HepG2 (cell line): Measurements from ENCODE around the gene ANKLE1. TPM values are rescaled to one million over a fixed set of nuclear protein-coding genes. Genes with fewer than 3 reads are reported as not detected.

Source experiments
- AGO2 ChIP-seq: fragments of 200-400 bp; formaldehyde crosslinking; optimal IDR thresholded peaks from 2 replicates; pipeline ENCODE3; 2017; ENCODE audit warnings: mild to moderate bottlenecking, low read depth, low read length, moderate library complexity
- ATF7 ChIP-seq, 2 experiments: fragments of 450-650 bp in 1 of 2; sonication (generic) in 1 of 2; formaldehyde crosslinking in 1 of 2; IDR thresholded peaks; 2 replicates each; pipeline versions ENCODE4 v1.4.0 to v1.6.1; 2016 to 2020; ENCODE audit warnings: antibody characterized with exemption in 1 of 2, mild to moderate bottlenecking in 1 of 2, missing genetic modification reagents in 1 of 2
- FOXO1 ChIP-seq: sonication (generic); formaldehyde crosslinking; IDR thresholded peaks from 2 replicates; pipeline ENCODE4 v1.4.0; 2020; ENCODE audit warnings: missing genetic modification reagents
- ZFP36L1 ChIP-seq: sonication (generic); formaldehyde crosslinking; IDR thresholded peaks from 2 replicates; pipeline ENCODE4 v1.8.0; 2022; ENCODE audit warnings: mild to moderate bottlenecking, missing genetic modification reagents, moderate library complexity
- ZNF253 ChIP-seq: sonication (generic); formaldehyde crosslinking; IDR thresholded peaks from 2 replicates; pipeline ENCODE4 v1.8.0; 2022; ENCODE audit warnings: mild to moderate bottlenecking, missing genetic modification reagents, borderline replicate concordance
- ZNF343 ChIP-seq: sonication (generic); formaldehyde crosslinking; IDR thresholded peaks from 2 replicates; pipeline ENCODE4 v1.4.0; 2020; ENCODE audit warnings: mild to moderate bottlenecking, missing genetic modification reagents
- polyA plus RNA-seq, 8 experiments: library from polyadenylated mRNA; depleted of rRNA in 3 of 8; stranded (reverse) in 7 of 8; unstranded in 1 of 8; fragments of >200 nt; fragmentation: Illumina TruSeq in 4 of 8; extraction: Trizol in 4 of 8; gene quantifications; 2 replicates each; pipeline versions ENCODE4 v1.2.1 to v1.2.3, GENCODE V29; 2011 to 2016; ENCODE audit warnings: low read depth in 4 of 8, missing spikeins in 1 of 8, mixed read lengths in 1 of 8; ENCODE audit not compliant: insufficient read depth in 1 of 8
- total RNA-seq, 5 experiments: library from RNA; depleted of rRNA; stranded (reverse); fragments of >200 nt; fragmentation: Illumina TruSeq; extraction: Trizol; gene quantifications; 2 replicates each; pipeline ENCODE4 v1.2.3, GENCODE V29; 2016; ENCODE audit warnings: low read depth in 1 of 5
- TF ChIP-seq, protein P1 (sequence below): sonication (generic); formaldehyde crosslinking; IDR thresholded peaks from 2 replicates; pipeline ENCODE4 v1.4.0; 2020; ENCODE audit warnings: mild to moderate bottlenecking, missing genetic modification reagents
- TF ChIP-seq, protein P2 (sequence below): sonication (generic); formaldehyde crosslinking; IDR thresholded peaks from 2 replicates; pipeline ENCODE4 v1.5.1; 2020; ENCODE audit warnings: mild to moderate bottlenecking, missing genetic modification reagents, moderate library complexity
- TF ChIP-seq, protein P3 (sequence below): sonication (generic); formaldehyde crosslinking; IDR thresholded peaks from 2 replicates; pipeline ENCODE4 v1.4.0; 2020; ENCODE audit warnings: missing genetic modification reagents
- TF ChIP-seq, protein P4 (sequence below): sonication (generic); formaldehyde crosslinking; IDR thresholded peaks from 2 replicates; pipeline ENCODE4 v1.9.0; 2021; ENCODE audit warnings: missing genetic modification reagents, borderline replicate concordance

The ANKLE1 gene
- total and polyA plus RNA-seq, 2 of the 13 experiments (the other 11 are each of a cell fraction or from before 2014, with no cell fraction given): 0.69 to 1.5 TPM

DNA sequence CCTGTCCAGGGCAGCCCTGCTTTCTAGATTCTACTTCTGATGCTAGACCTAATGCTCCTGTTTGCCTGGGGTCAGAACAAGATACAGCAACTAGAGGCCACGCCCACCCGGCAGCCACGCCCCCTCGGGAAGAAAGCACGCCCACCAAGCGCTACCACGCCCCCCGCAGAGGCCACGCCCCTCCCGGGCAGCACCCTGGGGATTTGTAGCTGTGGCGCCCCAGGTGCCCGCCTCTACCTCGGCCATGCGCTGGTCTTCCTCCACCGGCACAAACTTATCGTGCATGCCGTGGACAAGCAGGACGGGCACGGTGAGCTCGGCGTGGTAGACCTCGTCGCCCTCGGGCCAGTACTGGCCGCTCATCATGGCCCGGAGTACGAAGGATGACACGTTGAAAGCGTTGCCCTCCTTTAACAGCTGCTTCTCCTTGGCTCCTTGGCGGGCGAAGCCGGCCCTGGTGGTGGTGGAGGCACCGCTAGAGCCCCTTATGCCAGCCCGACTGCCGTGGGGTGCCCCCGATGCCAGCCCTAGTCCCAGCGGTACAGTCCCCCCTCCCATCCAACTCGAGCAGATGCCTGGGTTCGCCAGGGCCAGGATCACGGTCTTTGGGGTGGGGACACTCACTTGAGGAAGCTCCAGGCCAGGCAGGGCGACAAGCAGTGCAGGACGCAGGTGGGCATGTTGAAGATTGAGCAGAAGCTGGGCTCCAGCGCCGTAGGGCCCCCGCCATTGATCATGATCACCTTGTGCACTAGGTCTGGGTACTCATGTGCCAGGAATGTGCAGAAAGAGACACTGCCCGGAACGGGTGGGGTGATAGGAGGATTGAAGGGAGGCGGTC, 12.6 kb downstream of the ANKLE1 start (continued):
- TF ChIP-seq, protein P1, sequence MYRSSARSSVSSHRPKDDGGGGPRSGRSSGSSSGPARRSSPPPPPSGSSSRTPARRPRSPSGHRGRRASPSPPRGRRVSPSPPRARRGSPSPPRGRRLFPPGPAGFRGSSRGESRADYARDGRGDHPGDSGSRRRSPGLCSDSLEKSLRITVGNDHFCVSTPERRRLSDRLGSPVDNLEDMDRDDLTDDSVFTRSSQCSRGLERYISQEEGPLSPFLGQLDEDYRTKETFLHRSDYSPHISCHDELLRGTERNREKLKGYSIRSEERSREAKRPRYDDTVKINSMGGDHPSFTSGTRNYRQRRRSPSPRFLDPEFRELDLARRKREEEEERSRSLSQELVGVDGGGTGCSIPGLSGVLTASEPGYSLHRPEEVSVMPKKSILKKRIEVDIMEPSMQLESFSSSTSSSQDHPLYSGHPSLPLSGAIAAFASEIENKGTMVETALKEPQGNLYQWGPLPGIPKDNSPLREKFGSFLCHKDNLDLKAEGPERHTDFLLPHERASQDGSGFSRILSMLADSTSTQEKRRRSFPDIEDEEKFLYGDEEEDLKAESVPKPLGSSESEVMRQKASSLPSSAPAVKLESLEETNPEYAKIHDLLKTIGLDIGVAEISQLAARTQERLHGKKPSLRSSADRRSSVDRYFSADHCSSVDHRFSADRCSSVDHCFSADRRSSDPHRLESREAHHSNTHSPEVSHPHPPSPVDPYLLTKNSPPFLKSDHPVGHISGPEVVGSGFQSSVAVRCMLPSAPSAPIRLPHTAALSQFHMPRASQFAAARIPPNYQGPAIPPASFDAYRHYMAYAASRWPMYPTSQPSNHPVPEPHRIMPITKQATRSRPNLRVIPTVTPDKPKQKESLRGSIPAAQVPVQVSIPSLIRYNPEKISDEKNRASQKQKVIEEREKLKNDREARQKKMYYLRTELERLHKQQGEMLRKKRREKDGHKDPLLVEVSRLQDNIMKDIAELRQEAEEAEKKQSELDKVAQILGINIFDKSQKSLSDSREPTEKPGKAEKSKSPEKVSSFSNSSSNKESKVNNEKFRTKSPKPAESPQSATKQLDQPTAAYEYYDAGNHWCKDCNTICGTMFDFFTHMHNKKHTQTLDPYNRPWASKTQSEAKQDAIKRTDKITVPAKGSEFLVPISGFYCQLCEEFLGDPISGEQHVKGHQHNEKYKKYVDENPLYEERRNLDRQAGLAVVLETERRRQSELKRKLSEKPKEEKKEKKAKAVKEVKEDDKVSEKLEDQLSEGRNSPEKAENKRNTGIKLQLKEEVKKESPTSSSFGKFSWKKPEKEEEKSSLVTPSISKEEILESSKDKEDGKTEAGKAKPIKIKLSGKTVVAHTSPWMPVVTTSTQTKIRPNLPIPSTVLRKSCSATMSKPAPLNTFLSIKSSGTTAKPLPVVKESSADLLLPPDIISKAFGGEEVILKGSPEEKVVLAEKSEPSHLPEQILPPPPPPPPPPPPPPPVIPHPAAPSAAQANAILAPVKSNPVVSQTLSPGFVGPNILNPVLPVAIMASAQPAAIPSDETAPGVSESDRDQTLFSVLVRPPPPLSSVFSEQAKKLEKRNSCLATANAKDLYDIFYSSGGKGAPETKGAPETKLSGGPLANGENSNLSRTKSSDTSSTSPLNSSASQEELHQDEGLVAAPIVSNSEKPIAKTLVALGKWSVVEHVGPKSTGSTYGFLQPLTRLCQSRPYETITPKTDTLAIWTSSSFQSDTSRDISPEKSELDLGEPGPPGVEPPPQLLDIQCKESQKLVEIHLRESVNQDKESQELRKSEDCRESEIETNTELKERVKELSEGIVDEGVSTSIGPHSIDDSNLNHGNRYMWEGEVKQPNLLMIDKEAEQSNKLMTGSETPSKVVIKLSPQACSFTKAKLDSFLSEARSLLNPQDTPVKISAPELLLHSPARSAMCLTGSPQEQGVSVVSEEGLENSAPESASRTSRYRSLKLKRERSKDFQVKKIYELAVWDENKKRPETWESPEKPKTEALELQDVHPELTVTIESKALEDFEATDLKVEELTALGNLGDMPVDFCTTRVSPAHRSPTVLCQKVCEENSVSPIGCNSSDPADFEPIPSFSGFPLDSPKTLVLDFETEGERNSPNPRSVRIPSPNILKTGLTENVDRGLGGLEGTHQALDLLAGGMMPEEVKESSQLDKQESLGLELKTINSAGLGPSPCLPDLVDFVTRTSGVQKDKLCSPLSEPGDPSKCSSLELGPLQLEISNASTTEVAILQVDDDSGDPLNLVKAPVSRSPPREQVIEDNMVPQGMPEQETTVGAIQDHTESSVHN (CRISPR knock-in tag): no peak
- TF ChIP-seq, protein P2, sequence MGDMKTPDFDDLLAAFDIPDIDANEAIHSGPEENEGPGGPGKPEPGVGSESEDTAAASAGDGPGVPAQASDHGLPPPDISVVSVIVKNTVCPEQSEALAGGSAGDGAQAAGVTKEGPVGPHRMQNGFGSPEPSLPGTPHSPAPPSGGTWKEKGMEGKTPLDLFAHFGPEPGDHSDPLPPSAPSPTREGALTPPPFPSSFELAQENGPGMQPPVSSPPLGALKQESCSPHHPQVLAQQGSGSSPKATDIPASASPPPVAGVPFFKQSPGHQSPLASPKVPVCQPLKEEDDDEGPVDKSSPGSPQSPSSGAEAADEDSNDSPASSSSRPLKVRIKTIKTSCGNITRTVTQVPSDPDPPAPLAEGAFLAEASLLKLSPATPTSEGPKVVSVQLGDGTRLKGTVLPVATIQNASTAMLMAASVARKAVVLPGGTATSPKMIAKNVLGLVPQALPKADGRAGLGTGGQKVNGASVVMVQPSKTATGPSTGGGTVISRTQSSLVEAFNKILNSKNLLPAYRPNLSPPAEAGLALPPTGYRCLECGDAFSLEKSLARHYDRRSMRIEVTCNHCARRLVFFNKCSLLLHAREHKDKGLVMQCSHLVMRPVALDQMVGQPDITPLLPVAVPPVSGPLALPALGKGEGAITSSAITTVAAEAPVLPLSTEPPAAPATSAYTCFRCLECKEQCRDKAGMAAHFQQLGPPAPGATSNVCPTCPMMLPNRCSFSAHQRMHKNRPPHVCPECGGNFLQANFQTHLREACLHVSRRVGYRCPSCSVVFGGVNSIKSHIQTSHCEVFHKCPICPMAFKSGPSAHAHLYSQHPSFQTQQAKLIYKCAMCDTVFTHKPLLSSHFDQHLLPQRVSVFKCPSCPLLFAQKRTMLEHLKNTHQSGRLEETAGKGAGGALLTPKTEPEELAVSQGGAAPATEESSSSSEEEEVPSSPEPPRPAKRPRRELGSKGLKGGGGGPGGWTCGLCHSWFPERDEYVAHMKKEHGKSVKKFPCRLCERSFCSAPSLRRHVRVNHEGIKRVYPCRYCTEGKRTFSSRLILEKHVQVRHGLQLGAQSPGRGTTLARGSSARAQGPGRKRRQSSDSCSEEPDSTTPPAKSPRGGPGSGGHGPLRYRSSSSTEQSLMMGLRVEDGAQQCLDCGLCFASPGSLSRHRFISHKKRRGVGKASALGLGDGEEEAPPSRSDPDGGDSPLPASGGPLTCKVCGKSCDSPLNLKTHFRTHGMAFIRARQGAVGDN (CRISPR knock-in tag): 0 out of 2 replicates have a peak, but pooled peaks have one; percentile 6
- TF ChIP-seq, protein P3, sequence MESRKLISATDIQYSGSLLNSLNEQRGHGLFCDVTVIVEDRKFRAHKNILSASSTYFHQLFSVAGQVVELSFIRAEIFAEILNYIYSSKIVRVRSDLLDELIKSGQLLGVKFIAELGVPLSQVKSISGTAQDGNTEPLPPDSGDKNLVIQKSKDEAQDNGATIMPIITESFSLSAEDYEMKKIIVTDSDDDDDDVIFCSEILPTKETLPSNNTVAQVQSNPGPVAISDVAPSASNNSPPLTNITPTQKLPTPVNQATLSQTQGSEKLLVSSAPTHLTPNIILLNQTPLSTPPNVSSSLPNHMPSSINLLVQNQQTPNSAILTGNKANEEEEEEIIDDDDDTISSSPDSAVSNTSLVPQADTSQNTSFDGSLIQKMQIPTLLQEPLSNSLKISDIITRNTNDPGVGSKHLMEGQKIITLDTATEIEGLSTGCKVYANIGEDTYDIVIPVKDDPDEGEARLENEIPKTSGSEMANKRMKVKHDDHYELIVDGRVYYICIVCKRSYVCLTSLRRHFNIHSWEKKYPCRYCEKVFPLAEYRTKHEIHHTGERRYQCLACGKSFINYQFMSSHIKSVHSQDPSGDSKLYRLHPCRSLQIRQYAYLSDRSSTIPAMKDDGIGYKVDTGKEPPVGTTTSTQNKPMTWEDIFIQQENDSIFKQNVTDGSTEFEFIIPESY (CRISPR knock-in tag): peak; percentile 52; the same call in 1 of the 2 replicates
- TF ChIP-seq ZNF343 (CRISPR knock-in tag) (no peak), ATF7 (IDR thresholded peaks at IDR 0.05) (no peak), ATF7 (CRISPR knock-in tag; IDR thresholded peaks at IDR 0.05) (no peak), FOXO1 (no peak), ZNF253 (CRISPR knock-in tag) (no peak), AGO2 (peak; percentile 40), ZFP36L1 (CRISPR knock-in tag) (no peak)
- TF ChIP-seq, protein P4, sequence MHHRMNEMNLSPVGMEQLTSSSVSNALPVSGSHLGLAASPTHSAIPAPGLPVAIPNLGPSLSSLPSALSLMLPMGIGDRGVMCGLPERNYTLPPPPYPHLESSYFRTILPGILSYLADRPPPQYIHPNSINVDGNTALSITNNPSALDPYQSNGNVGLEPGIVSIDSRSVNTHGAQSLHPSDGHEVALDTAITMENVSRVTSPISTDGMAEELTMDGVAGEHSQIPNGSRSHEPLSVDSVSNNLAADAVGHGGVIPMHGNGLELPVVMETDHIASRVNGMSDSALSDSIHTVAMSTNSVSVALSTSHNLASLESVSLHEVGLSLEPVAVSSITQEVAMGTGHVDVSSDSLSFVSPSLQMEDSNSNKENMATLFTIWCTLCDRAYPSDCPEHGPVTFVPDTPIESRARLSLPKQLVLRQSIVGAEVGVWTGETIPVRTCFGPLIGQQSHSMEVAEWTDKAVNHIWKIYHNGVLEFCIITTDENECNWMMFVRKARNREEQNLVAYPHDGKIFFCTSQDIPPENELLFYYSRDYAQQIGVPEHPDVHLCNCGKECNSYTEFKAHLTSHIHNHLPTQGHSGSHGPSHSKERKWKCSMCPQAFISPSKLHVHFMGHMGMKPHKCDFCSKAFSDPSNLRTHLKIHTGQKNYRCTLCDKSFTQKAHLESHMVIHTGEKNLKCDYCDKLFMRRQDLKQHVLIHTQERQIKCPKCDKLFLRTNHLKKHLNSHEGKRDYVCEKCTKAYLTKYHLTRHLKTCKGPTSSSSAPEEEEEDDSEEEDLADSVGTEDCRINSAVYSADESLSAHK (CRISPR knock-in tag): no peak
